SK-N-MC (cell line): ENCODE measurements around the gene CFAP46.
"Not testable (repeated sequence)": the region's sequence is repeated elsewhere in the genome, so short reads cannot be mapped to it uniquely, and the experiment has no call there.

Experiments used
- DNase-seq: peaks from one replicate; pipeline ENCODE4 v3.0.0-alpha.2; 2011; ENCODE audit warnings: low read depth, low spot score
- H3K27ac ChIP-seq: fragments of 200-600 bp; sonication (generic); 2 replicates; pipeline ENCODE4 v1.5.1; 2016; ENCODE audit warnings: mixed run types
- H3K36me3 ChIP-seq: fragments of 200-600 bp; sonication (generic); 2 replicates; pipeline ENCODE4 v1.6.1; 2017; ENCODE audit warnings: antibody characterized with exemption, low read length, mixed read lengths; ENCODE audit not compliant: insufficient read depth
- H3K4me3 ChIP-seq: fragments of 200-600 bp; sonication (generic); 2 replicates; pipeline ENCODE4 v1.5.1; 2016
- H3K9ac ChIP-seq: fragments of 200-600 bp; sonication (generic); 2 replicates; pipeline ENCODE4 v1.8.0; 2017; ENCODE audit warnings: mixed run types, mixed read lengths; ENCODE audit not compliant: insufficient read length
- H3K9me3 ChIP-seq: fragments of 200-600 bp; sonication (generic); 2 replicates; pipeline ENCODE4 v1.6.1; 2017; ENCODE audit warnings: low read depth, mild to moderate bottlenecking, antibody characterized with exemption, low read length, moderate library complexity, mixed read lengths
- EZH2 ChIP-seq: fragments of 200-600 bp; sonication (generic); IDR thresholded peaks from one replicate; pipeline ENCODE4 v1.6.1; 2017; ENCODE audit warnings: antibody characterized with exemption
- FOXP2 ChIP-seq: optimal IDR thresholded peaks from 2 replicates; pipeline ENCODE3; 2011; ENCODE audit warnings: mild to moderate bottlenecking, moderate library complexity; ENCODE audit not compliant: insufficient read depth; ENCODE audit errors: extremely low read length, control extremely low read depth
- POLR2AphosphoS5 ChIP-seq: IDR thresholded peaks from 2 replicates; pipeline ENCODE4 v1.6.1; 2012; ENCODE audit warnings: mild to moderate bottlenecking, low read depth, low read length, borderline replicate concordance

CFAP46 gene

DNA sequence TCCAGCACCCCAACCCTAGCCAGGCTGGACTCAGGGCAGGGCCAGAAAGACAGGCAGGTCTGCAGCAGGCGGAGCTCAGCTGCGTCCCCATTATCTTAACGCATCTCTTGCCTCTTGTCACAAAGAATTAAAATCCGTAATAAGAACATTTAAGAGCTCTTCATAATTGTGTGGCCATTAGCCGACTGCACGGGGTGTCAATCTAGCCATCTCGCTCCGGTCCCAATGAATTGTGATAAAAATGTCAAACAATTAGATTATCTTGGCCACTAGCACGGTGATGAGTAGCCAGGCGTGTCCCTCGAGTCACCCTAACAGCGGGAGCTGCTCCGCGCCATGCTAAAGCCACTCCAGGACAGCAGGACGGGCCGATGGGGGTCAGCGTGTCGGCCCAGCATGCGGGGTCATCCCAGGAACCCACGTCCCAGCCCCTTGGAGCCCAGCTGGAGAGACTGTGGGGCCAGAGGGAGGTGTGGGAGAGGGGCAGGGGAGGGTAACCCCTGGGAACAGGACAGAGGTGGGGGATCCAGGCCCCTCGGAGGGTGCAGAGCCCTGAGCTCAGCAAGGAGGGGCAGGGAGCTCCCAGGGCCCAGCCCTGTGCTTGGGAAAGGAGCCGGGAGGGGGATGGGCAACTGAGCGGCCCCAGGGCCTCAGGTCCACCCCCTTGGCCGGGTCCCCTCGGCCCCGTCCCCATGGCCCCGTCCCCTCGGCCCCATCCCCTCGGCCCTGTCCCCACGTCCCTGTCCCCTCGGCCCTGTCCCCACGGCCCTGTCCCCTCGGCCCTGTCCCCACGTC lies 138.8 kb downstream of the CFAP46 start:
- Histone ChIP-seq H3K4me3 (no peak overlapping the region), H3K9me3 (no peaks in the 10 kb centered on the region)
- no peak for TF ChIP-seq EZH2
- no peak for TF ChIP-seq FOXP2
- TF ChIP-seq POLR2AphosphoS5: no peak

GRCh38 chr10:132802694-132803320 lies 139.6 kb downstream of the CFAP46 start:
- no peak overlapping the region for H3K9ac ChIP-seq
- no peak overlapping the region for H3K4me3 ChIP-seq
- DNase-seq: no peak
- H3K27ac ChIP-seq: no peak overlapping the region
- H3K36me3 ChIP-seq: no peaks in the 10 kb centered on the region
- TF ChIP-seq FOXP2 (no peak), EZH2 (no peak), POLR2AphosphoS5 (no peak)
- H3K9me3 ChIP-seq: no peaks in the 10 kb centered on the region

More for the DNA sequence above, 138.8 kb downstream of the CFAP46 start:
- Histone ChIP-seq H3K36me3 (no peaks in the 10 kb centered on the region), H3K27ac (no peak overlapping the region), H3K9ac (no peak overlapping the region)
- DNase-seq: no peak

GRCh38 chr10:132802048-132802447 lies 140.3 kb downstream of the CFAP46 start:
- no peak for TF ChIP-seq FOXP2
- TF ChIP-seq POLR2AphosphoS5: no peak
- TF ChIP-seq EZH2: no peak
- Histone ChIP-seq H3K27ac (no peak overlapping the region), H3K36me3 (no peaks in the 10 kb centered on the region), H3K9me3 (no peaks in the 10 kb centered on the region), H3K4me3 (no peak overlapping the region), H3K9ac (no peak overlapping the region)
- no peak for DNase-seq

DNA sequence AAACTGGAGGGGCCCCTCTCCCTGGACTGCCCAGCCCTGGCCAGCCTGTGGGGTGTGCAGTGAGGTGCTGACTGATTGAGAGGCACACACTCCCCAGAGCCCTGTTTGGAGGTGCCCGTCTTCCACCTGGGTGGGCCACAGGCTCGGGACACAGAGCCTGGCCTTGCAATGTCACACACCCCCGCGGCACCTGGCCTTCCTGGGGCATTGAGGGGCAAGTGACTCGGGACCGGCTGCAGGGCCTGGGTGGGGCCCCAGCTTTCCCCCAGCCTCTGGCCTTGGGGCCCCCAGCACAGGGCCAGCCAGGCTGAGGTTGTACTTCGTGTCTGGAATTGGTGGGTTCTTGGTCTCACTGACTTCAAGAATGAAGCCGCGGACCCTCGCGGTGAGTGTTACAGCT lies 142.5 kb downstream of the CFAP46 start:
- H3K36me3 ChIP-seq: no peaks in the 10 kb centered on the region
- no peak overlapping the region for H3K4me3 ChIP-seq
- DNase-seq: no peak
- no peaks in the 10 kb centered on the region for H3K9me3 ChIP-seq
- H3K9ac ChIP-seq: no peak overlapping the region
- TF ChIP-seq POLR2AphosphoS5 (no peak), FOXP2 (no peak), EZH2 (no peak)
- no peak overlapping the region for H3K27ac ChIP-seq

DNA sequence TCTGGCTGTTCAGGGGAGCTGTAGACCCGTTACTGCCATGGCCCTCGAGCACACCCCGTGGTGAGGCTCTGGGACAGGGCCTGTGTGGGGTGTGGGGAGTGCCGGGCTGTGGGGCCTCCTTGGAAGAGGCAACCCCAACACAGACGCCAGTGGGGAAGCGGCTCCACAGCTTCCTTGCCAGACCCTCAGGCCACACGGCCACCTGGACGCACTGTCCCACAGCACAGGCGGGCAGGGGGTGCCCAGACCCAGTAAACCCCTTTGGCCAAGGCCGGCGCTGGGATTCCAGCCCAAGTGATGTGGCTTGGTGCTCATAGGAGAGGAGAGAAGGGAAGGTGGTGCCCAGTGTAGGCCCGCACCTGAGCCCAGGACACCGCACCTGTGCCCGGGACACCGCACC lies 143.5 kb downstream of the CFAP46 start:
- Histone ChIP-seq H3K36me3 (no peaks in the 10 kb centered on the region), H3K9me3 (no peaks in the 10 kb centered on the region), H3K4me3 (no peak overlapping the region), H3K27ac (no peak overlapping the region), H3K9ac (no peak overlapping the region)
- DNase-seq: no peak
- TF ChIP-seq POLR2AphosphoS5 (no peak), EZH2 (no peak), FOXP2 (no peak)

DNA sequence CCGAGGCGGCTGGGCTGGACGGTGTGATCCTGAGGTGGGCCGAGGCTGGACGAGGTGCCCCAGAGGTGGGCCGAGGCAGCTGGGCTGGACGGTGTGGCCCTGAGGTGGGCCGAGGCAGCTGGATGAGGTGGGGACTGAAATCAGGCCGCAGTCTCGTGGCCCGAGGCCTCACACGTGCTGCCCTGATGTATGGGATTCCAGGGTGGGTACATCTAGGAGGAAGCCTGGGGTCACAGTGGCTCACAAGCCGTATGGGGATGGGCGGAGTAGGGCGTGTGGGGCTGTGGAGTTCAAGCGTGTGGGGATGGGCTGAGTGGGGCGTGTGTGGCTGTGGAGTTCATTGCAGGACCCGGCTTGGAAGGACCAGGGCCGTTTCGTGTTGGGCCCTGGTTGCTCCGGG lies 144.0 kb downstream of the CFAP46 start:
- no peak overlapping the region for H3K4me3 ChIP-seq
- H3K9ac ChIP-seq: no peak overlapping the region
- DNase-seq: no peak
- no peaks in the 10 kb centered on the region for H3K36me3 ChIP-seq
- H3K9me3 ChIP-seq: no peaks in the 10 kb centered on the region
- no peak overlapping the region for H3K27ac ChIP-seq
- TF ChIP-seq EZH2: no peak
- TF ChIP-seq POLR2AphosphoS5: no peak
- TF ChIP-seq FOXP2: no peak

DNA sequence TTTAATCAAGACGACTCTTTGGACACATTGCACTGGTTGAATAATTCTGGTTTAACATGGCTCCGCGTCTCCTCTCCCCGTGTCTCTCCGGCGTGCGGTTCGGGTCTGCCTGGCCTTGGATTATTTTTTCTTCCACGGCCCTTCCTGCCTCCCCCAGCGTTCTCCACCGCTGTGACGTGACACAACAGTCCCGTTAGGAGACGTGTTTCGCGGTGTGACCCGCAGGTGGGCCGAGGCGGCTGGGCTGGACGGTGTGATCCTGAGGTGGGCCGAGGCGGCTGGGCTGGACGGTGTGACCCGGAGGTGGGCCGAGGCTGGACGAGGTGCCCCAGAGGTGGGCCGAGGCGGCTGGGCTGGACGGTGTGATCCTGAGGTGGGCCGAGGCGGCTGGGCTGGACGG lies 144.4 kb downstream of the CFAP46 start:
- not testable (repeated sequence) for H3K27ac ChIP-seq, H3K4me3 ChIP-seq, H3K9me3 ChIP-seq, DNase-seq, H3K36me3 ChIP-seq, H3K9ac ChIP-seq

- no peaks in the 10 kb centered on the region for H3K36me3 ChIP-seq
- no peaks in the 10 kb centered on the region for H3K9me3 ChIP-seq
- H3K4me3 ChIP-seq: no peak overlapping the region
- no peak for TF ChIP-seq FOXP2
- H3K27ac ChIP-seq: no peak overlapping the region
- DNase-seq: no peak
- H3K9ac ChIP-seq: no peak overlapping the region
Measured at GRCh38 chr10:132796846-132797245, 145.5 kb downstream of the CFAP46 start.
